ENCODE measurements around the gene NIPSNAP3A.

NIPSNAP3A gene

DNA sequence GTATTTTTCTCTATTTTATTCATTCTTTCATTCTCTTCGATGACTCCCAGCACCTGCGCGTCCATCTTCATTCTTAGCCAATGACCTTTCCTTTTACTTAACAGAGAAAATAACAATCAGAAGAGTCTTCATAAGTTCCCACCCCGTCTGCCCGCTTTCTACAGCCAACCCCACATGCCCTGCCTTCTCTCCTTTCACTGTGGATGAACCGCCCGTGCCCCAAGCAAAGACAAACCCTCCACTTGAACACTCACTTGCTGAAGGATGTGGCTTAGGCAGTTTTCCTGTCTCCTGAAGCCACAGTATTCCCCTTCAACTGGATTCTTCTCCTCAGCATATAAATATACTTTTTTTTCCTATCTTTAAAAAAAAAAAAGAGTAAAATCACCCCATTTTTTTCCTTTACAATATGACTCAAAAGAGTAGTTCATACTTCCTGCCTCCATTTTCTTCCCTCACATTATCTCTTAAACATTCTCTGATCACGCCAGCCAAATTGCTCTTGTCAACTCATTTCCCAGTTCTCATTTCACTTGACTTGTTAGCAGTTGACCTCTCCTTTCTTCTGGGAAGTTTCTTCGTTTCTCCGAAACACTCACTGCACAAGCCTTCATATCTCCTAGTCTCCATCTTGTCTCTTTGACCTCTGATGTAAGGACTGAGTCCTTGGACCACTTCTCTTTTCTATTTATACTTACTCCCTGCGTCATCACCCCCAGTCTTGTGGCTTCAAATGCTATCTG is 27.5 kb downstream of the NIPSNAP3A start:
- no peak for DNase-seq

DNA sequence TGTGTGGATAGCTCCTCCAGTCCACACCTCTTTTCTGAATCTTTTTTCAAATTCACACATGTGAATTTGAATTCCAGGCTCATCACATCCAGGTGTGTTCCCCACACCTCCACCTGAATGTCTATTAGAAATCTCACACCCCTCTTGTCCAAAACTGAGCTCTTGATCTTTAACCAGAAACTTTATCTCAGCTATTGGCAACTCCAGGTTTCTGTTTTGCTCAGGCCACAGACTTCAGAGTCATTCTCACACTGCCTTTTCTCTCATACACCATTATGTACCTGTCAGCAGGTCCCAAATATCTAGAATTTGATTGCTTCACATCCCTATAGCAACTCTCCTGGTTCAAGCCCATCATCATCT is 28.1 kb downstream of the NIPSNAP3A start:
- no peak for DNase-seq

DNA sequence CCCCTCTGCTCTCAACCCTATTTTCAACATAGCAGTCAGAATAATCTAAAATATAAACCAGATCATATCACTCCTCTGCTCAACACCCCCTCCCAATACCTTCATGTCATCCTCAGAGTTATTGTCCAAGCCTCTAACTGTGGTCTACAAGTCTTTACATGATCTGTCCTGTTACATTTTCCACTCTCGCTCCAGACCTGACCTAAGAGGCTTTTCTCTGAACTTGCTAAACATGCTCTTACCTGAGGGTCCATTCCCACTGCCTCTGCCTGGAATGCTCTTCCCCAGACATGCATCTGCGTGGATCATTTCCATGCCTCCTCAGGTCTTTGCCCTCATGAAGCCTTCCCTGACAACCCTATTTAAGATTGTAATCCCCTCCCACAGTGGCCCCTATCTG is 28.5 kb downstream of the NIPSNAP3A start:
- no peak for DNase-seq

DNA sequence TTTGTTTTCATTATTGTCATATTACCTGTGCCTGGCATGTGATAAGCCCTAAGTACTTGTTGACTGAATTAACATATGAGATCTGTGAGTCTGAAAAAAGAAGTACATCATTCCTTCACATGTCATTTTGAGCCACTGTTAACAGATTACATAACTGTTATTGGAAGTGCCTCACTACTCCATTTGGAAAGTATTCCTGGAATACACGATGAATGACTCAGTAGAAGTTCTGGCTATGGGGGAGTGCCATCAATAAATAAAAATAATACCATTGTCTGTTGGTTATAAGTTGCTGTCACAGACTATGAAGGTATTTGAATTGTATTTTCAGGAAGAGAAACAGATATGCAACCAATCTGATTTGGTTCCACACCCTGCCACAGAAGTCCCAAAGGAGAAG is 29.3 kb downstream of the NIPSNAP3A start:
- DNase-seq: no peak

DNA sequence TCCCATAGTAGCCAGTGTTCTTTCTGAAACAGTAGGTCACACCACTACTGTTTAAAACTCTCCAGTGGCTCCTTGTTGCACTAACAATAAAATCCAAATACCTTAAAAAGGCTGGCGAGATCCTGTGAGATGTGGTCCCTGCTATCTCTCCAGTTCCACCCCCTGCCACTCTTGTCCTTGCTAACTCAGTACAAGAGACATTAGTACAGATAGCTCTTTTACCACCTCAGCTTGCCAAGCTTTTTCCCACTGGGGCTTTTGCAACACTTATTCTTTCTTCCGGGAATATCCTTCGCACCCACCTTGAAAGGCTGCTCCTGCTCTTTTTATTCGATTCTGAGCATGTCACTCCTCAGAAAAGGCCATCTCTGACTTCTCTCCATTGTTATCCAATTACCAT is 31.3 kb downstream of the NIPSNAP3A start:
- DNase-seq: no peak

DNA sequence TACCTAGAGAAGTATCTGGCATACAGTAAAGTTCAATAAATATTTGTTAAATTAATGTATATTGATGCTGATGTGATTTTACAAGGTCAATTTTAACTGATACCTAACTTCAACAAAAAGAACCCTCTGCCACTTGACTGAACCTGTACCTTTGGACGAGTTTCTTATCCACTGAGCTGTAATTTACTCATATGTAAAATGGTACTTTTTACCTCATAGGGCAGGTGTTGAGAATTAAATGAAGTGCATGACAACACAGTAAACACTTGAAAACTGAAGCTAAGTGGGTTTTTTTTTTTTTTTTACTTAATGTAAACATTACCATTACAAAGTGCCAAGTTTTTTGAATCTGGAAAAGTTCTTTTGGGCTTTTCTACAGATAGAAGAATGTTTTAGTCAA is 31.9 kb downstream of the NIPSNAP3A start:
- DNase-seq: no peak

DNA sequence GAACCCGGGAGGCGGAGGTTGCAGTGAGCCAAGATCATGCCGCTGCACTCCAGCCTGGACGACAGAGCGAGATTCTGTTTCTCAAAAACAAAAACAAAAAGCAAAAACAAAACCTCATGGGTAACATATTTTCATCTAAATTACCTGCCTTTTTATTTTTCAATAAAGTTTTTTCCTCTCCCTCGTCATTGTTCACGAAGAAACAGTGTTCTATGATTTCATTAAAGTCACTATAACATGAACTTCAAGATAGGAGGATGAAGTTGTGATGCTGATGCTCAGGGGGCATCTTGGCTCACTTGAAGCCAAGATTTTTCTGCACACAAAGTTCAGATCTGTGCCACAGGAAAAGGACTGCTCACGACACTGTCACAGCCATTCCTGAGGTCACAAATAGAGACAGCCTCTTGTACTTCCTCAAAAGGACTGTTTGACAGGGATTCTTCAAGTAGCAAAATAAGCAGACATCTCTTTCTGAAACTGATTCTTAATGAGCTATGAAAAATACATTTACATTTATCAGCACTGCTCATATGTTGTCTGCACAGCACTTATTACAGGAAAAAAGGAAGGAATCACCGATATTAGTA is 32.6 kb downstream of the NIPSNAP3A start:
- no peak for DNase-seq

DNA sequence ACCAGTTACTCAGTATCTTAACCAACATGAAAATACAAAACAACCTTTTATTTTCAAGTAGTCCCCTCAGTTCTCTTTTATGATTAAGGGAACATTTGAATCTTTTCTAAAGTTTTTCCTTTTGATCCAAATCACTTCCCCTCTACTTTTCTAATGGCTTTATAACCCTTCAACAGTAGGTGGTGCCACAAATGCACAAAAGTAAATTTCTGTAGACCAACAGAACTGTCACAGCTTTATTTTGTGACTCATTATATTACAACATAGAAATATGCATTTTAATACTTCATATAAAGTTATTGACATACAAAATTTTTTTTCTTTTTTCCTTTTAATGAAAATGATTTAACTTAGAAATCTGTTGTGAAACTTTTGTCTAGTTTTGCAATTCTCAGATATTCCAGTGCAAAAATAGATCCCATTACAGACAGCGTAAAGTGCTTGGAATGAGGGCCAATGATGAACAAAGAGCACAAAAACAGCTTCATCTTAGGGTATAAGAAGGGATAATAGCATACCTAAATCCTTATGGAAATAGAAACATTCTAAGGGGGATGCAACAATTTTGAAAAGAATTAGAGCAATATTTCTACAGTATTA is 33.4 kb downstream of the NIPSNAP3A start:
- peak; percentile 7 for DNase-seq

DNA sequence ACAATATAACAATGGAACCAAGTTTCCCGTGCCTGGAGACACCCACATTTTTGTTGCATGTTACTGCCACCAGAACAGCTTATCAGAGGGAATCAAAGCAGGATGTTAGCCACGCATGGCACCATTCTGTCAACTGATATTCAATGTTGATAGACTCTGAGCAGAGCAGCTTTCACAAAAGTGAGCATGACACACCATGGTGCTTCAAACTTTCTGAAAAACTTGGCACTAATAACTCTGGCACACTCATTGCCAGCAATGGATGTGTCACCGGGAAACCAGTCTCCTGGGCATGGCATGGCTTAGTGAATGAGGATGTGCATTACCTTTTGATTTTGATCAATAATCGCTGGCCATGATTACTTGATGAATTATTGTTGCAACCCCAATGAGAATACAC is 36.1 kb downstream of the NIPSNAP3A start:
- no peak for DNase-seq

DNA sequence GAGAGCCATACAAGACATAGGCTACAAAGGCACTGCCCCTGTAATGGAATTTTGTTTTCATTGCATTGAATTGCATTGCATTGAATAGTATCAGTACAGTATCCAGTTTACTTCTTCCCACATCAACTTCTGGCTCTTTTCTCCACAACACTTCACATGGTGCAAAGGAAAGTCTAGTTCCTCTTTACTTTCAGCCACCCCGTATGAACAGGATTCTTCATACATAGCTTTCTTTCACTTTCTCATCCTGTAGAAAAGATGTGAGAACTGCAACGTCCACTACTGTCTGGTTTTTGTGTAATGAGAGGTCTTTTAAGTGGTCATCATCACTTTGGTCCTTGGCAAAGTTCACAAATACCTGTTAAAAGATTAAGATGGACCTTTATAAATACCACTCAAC is 36.6 kb downstream of the NIPSNAP3A start:
- no peak for DNase-seq

DNA sequence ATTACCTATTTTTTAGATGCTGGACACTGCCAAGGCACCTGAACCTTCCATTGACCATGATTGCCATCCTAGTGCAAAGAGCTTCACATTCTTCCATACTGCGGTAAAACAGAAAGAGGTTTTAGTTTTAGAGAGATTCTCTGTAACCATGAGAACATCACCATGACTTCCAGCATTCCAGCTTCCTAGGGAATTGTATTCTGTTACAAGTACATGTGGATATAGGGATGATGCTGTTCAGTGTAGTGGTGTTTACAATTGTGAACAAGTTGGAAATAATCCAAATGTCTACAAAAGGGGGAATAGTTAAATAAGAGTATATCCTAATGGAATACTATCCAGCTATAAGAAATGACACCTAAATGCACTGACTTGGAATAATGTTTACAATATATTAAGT is 38.8 kb downstream of the NIPSNAP3A start:
- DNase-seq: no peak

DNA sequence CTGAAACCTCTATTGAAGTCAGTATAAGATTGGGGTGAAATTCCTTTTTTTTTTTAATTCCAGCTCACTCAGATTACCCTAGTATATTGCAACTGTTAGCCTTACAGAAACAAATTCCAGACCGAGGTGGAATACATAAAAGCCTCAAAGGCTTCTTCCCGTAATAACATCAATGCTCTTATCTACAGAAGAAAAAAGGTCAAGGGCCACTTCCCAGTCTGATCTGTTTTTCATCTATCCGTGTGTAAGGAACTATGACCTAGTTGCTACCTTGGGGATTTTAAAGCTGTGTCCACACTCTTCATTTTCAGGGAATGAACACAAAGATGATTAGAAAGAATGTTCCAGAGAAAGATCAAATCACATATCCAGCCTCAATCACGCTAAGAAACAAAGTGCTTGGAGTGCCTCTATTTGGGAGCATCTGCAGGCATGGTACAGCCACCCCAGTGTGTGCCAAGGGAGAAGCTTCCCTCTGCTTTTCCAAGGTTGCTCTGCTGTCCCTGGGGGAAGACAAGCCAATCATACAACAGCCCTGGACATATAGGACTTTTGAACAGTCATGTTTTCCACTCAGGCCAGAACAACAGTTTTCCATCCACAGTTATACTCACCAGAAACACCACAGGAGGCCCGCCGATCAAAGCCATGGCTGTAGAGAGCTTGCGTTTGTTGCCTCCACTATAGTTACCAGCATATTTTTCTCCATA is 40.0 kb downstream of the NIPSNAP3A start:
- DNase-seq: no peak

DNA sequence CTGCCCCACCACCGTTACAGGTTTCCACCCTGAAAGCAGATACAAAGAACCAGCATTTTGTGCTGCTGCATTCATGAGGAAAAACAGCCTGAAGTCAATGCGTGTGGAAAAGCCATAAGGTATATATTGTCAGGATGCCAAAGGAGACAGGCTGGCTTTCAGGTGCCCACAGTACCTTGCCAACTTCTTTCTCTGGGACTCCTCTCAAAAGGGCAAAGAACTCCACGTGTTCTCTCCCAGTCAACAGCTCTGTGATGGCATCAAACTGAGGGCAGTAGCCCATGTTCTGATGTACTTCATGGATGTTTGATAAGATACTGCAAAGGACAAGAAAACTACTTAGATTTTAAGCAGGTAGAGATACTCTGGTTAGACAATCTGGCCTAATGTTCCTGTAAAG is 40.8 kb downstream of the NIPSNAP3A start:
- no peak for DNase-seq

DNA sequence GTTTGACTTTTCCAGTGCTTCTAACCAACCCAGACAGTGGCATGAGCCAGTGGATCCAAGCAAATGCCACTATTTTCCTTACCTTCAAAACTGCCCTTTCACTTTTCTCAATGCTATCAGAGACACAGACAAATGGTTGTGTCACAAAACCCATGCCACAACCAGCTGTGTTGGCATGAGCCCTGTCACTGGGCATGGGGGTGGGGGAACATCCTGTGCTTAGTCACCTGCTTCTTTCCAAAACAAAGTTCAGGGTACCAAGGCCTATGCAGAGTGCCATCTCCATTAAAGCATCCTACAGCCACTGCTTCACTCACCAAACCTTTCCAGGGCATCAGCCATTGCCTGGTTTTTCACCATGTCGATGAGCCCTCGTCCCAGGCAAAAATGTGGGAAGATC is 46.6 kb downstream of the NIPSNAP3A start:
- no peak for DNase-seq

DNA sequence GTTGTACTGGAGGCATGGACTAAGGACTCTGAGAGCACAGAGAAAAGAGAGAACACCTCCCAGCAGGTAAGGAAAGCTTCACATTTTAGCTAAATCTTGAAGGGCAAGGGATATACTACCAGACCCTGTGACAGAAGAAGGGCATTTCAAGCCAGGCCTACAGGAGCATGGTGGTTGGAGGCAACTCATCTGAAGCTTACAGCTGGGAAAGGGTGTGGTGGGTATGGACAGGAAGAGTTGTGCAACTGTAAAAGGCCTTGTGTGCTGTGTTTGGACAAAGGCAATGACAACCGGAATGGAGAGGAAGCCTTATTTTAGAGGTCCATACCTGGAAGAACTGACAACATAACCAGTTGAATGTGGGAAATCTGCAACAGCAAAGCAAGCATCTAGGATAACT is 47.6 kb downstream of the NIPSNAP3A start:
- DNase-seq: no peak

DNA sequence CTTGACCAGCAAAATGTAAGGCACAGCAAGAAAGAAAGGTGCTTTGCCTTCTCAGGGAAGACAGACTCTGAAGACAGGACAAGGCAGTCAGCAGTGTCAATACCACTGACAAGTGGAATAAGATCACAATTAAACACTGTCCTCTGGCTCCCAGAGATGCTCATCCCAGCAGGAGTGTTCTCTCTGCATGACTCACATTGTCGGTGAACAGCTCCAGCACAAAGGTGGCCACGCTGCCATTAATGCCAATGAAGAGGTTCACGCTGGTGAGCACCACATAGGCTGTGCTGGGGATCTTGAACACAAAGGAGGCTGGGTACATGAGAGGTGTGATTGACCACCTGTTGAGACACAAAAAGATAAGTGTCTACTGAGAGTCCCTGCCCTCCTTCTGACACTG is 48.4 kb downstream of the NIPSNAP3A start:
- DNase-seq: no peak

DNA sequence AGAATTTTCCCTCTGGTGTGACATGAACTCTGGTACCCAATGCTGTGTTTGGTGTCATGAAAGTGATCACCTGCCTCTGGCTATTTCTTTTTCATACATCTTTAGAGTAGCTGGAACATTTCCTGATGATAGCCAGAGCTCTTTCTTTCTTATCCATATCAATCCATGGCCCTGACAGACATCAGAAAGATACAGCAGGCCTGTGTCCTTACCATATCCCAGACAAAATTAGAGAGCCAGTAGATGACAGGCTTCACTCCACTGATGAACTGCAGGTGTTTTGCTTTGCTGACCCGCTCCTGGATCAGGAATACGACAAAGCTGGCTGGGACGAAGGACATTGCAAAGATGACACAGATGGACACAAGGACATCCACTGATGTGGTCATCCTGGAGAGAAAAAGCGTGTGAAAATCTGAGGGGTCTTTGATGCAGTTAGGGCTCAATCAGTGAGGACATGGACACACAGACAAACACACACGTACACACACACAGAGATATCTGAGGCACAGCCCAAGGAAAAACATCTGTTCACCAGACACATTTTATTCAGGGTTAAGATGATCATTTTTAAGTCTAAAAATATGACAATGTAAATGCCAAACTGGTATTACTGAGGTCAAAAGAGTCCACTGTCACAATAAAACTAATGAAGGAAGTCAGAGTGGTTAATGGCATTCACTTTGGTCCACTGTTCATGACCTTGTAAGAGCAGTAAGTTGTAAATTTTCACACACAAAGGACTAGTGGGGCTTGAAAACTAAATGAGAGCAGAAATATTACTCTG is 50.9 kb downstream of the NIPSNAP3A start:
- no peak for DNase-seq

DNA sequence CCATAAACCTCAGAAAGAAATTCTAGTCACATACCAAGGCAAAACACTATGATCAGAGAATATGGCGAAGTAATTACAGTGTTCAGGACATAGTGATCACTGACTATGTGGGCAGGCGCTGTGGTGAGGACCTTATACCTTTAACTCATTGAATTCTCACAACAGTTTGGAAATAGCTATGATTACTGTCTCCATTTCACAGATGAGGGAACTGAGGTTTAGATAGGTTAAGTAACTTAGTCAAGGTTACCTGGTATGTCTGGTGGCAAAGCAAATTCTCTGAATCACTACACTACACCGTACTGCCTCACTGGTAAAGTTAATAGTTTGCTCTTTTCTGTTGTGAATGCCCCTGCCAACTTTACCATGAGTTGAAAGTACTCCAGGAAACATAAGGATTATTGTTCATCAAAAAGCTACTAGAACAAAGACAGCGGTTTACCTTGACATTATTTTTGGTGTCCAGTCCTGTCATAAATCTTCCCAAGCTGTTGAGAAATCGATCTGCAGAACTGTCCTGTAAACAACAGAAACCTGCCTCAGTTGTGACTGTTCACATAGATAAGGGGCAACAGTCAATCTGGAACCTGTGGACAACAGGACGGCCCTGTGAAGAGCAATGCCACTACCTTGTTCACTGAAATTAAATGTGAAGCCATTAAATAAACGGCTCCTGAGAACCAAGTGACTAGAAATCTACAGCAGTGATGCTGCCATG is 52.7 kb downstream of the NIPSNAP3A start:
- DNase-seq: no peak

DNA sequence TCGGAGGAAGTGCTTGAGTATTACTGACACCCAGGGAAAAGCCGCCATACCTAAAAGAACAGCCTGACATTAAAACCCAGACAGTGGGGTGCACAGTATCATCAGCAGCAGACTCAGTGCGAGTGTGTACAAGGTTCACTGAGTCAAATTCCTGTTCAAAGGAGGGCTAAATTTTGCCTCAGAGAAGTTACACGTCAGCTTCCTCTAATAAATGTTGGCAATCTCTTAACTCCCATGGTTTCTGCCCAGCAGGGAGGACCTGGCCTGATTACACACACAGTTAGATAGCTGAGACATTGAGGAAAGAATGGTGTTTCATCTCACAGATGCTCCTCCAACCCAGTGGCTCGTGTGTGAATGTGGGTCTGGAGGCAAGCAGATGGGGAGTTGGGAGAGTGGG is 54.6 kb downstream of the NIPSNAP3A start:
- no peak for DNase-seq

DNA sequence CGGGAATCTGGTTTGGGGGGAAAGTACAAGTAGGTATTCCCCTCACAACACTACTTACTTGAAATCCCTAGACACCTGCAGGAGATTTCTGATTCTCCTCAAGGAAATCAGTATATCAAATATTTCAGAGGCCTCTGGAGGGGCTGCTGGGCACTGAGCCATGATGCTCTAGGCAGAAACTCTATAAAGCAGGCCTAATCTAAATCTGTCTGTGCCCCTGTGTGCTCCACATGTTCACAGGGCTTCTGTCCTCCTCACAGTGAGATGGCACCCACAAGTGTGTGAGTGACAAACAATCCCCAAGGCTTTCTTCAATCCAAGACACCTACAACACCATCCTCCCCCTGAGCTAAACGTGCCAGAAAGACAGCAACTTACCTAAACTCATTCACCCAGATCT is 55.4 kb downstream of the NIPSNAP3A start:
- no peak for DNase-seq

DNA sequence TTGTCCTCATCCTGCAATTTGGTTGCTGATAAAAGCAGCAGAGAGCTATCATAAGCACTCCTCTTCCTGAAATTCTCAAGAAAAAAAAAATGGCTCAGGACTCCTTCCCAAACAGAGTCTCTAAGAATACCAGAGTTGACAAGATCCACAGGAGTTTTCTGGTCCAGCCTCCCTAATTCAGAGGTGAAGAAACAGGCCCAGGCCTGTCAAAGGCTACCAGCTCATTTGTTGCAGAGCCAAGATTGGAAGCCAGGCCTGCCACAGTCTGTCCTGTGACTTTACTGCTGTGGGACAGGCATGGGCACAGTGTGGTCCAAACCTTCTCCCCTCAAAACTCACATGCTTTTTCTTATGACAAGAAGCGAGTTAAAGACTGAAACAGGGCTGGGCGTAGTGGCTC is 58.0 kb downstream of the NIPSNAP3A start:
- DNase-seq: no peak

DNA sequence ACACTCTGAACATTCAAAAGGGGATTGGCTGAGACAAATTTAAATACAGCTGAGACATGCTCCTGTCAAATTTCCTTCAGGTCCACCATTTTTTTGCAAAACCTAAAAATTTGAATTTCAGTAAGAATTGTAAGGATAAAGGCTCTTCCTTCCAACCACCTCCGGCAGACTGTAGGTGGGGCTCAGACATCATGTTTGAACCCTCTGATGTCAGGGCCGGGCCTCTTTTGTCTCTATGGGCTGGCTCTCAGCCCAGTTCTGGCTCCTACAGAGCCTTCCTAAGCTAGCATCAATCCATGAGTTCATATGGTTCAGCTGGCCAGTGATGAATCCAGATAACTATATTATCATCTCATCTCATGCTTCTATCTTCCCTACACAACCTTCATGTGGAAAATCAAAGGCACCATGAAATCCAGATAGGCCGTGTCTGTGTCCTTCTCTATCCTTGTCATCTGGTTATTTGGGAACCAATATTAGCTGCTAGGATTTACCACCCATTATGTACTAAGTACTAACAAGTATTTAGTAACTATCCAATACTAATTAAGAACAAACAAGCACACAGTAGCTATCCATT is 60.6 kb downstream of the NIPSNAP3A start:
- peak; percentile 80 for DNase-seq

Data from COR-L47 (cell line).